Stomach (tissue), 9 donors: ENCODE results near the gene TIGD1. TPM values are rescaled to one million over a fixed set of nuclear protein-coding genes. Genes with fewer than 3 reads are reported as not detected.

Source experiments
- DNase-seq, 2 donors: peaks; one replicate each; pipeline versions ENCODE4 v3.0.0 to v3.0.0-alpha.2; 2013 to 2019
- H3K27ac ChIP-seq, 5 donors: fragments of 200-600 bp in 4 of 5; sonication (generic) in 4 of 5; one replicate each; pipeline ENCODE4 v1.5.1; 2013 to 2019; ENCODE audit warnings: mild to moderate bottlenecking in 1 of 5, moderate library complexity in 1 of 5
- H3K27me3 ChIP-seq, 3 donors: fragments of 200-600 bp; sonication (generic); one replicate each; pipeline ENCODE4 v1.5.1; 2017 to 2019; ENCODE audit warnings: mixed run types in 1 of 3
- H3K36me3 ChIP-seq, 4 donors: fragments of 200-600 bp; sonication (generic); 1 replicate in 3 of 4; 2 replicates in 1 of 4; pipeline ENCODE4 v1.5.1; 2016 to 2019
- H3K4me1 ChIP-seq, 4 donors: fragments of 200-600 bp; sonication (generic); one replicate each; pipeline ENCODE4 v1.5.1; 2016 to 2019
- H3K4me3 ChIP-seq, 4 donors: fragments of 200-600 bp; sonication (generic) in 3 of 4; one replicate each; pipeline ENCODE4 v1.5.1; 2016 to 2019; ENCODE audit warnings: mild to moderate bottlenecking in 1 of 4
- H3K9me3 ChIP-seq, 4 donors: fragments of 200-600 bp; sonication (generic); one replicate each; pipeline ENCODE4 v1.5.1; 2016 to 2019
- EP300 ChIP-seq: sonication (generic); formaldehyde crosslinking; IDR thresholded peaks from one replicate; pipeline ENCODE4 v1.6.1; 2017; ENCODE audit warnings: antibody characterized with exemption
- POLR2A ChIP-seq, 4 donors: fragments of 450-650 bp; IDR thresholded peaks; one replicate each; pipeline ENCODE4 v1.6.1; 2016; ENCODE audit warnings: antibody characterized with exemption in 4 of 4, control low read depth in 2 of 4, mild to moderate bottlenecking in 1 of 4, moderate library complexity in 1 of 4
- POLR2AphosphoS5 ChIP-seq, 3 donors: sonication (generic); formaldehyde crosslinking; IDR thresholded peaks; one replicate each; pipeline ENCODE4 v1.6.1; 2016; ENCODE audit warnings: antibody characterized with exemption in 3 of 3
- WGBS, 5 donors: extraction: QIAGEN DNeasy Blood & Tissue Kit in 3 of 5; methylation state at CpG; one replicate each; pipeline versions ENCODE4 v1.1.5 to v1.1.7; 2013 to 2018; 5-methylcytosine and 5-hydroxymethylcytosine counted together
- intact Hi-C: fragments of 100-400 bp; cut with DNase I; formaldehyde crosslinking; loops from one replicate; pipeline ENCODE4 v1.15.1; 2023; ENCODE audit warnings: low total_unique reads
- polyA plus RNA-seq, 3 donors: library from polyadenylated mRNA; stranded (reverse); fragments of 200-250 nt; gene quantifications; one replicate each; pipeline ENCODE4 v1.2.3, GENCODE V29; 2013
- total RNA-seq, 5 donors: library from RNA; depleted of rRNA; stranded (reverse); fragments of >200 nt; gene quantifications; one replicate each; pipeline versions ENCODE4 v1.1.0 to v1.2.3, GENCODE V29; 2014 to 2016
- TF ChIP-seq, protein P1 (sequence below), 7 experiments: fragments of 450-650 bp in 4 of 7; fragments of 200-600 bp in 3 of 7; sonication (generic) in 3 of 7; IDR thresholded peaks; one replicate each; pipeline ENCODE4 v1.5.1; 2016 to 2019; ENCODE audit warnings: antibody characterized with exemption in 7 of 7, control low read depth in 2 of 7, mild to moderate bottlenecking in 1 of 7
- donor health status: healthy with polysubstance abuse.
- donor health status: Bipolar disorder and iron deficiency.
- donor health status: healthy.

TIGD1 gene
- total and polyA plus RNA-seq, 8 donors = 1.2 to 14.5 (median 6.1) TPM

DNA sequence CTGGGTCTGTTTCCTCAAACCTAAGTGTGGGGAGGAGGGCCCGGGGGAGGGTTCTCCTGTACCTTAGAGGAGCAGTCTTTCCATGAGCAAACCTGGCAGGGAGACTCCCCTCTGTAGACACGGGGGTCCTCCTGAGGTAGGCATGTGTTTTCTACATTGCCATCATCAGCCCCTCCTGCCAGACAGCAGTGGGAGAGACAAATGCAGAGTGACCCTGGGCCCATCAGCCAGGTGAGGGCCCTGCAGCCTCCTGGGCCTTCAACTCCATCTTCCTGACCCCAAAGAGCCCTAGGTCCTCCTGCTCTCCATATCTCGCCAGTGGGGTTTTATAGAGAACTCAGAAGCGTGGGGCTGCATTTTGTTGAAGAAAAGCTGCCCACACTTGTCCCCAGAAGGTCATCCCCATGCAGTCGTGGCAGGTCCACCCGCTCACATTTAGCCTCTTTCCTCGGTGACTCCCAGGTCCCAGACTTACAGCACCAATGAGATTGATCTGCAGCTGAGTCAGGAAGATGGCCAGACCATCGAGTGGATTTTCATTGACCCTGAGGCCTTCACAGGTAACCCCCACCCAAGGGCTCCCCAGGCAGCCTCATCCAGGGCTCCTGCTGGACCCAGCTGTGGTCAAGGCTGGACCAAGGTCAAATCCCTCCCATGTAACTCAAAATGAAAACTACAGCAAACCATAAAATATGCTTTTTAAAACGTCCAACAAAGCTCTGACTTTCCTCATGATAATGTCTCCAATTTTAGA lies 8.2 kb downstream of the TIGD1 start:
- Histone ChIP-seq H3K4me1 (peaks cover 0 to 15% (median 9%) of the 10 kb centered on the region in 4 donors), H3K27ac (no peak overlapping the region), H3K36me3 (peaks cover 0 to 18% (median 6%) of the 10 kb centered on the region in 4 donors), H3K27me3 (peaks cover 0 to 37% (median 0%) of the 10 kb centered on the region in 3 donors), H3K9me3 (no peaks in the 10 kb centered on the region), H3K4me3 (no peak overlapping the region)
- DNase-seq = no peak
- 55 to 81% (median 63%) methylated on average over 5 to 9 of the region's 9 CpGs for WGBS, 5 donors
- intact Hi-C loops = no loop called here
- TF ChIP-seq POLR2AphosphoS5 (IDR thresholded peaks at IDR 0.05) (no peak), POLR2A (IDR thresholded peaks at IDR 0.05) (no peak), EP300 (no peak)
- TF ChIP-seq, protein P1, sequence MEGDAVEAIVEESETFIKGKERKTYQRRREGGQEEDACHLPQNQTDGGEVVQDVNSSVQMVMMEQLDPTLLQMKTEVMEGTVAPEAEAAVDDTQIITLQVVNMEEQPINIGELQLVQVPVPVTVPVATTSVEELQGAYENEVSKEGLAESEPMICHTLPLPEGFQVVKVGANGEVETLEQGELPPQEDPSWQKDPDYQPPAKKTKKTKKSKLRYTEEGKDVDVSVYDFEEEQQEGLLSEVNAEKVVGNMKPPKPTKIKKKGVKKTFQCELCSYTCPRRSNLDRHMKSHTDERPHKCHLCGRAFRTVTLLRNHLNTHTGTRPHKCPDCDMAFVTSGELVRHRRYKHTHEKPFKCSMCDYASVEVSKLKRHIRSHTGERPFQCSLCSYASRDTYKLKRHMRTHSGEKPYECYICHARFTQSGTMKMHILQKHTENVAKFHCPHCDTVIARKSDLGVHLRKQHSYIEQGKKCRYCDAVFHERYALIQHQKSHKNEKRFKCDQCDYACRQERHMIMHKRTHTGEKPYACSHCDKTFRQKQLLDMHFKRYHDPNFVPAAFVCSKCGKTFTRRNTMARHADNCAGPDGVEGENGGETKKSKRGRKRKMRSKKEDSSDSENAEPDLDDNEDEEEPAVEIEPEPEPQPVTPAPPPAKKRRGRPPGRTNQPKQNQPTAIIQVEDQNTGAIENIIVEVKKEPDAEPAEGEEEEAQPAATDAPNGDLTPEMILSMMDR (IDR thresholded peaks at IDR 0.05) = no peak

DNA sequence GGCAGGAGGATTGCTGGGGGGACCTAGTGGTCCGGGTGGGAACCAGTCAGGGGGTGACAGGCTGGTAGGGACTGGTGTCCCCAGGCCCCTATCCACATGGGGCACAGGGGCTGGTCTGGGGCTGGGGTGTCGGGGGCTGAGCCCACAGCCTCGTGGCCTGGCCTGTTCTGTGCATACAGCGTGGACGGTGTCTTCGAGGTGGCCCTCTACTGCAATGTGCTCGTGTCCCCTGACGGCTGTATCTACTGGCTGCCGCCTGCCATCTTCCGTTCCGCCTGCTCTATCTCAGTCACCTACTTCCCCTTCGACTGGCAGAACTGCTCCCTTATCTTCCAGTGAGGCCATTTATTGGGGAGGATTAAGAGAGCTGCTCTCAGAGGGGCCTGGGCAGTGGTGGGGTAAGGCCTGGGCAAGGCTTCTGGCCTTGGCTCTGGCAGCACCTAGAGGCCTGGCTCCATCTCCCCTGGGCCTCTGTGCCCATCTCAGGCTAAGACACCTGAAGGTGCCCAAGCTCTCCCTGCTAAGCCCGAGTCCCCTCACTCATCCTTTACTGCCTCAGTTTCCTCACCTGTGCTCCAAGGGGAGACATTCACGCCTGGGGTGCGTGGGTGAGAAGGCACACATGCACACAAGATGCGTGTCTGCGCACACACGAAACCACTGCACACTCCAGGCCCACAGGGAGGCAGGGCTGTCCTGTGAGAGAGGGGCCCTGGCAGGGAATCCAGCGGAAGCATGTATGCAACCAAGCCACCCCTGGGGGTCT lies 9.0 kb downstream of the TIGD1 start:
- intact Hi-C loops = no loop called here
- 56 to 70% (median 58%) methylated on average over 17 to 19 of the region's 19 CpGs for WGBS, 5 donors
- no peak for TF ChIP-seq POLR2A (IDR thresholded peaks at IDR 0.05)
- TF ChIP-seq EP300 = no peak
- TF ChIP-seq POLR2AphosphoS5 (IDR thresholded peaks at IDR 0.05) = no peak
- TF ChIP-seq, protein P1 (IDR thresholded peaks at IDR 0.05) = no peak
- peaks cover 0 to 18% (median 10%) of the 10 kb centered on the region in 4 donors for H3K4me1 ChIP-seq
- peaks cover 0 to 42% (median 0%) of the 10 kb centered on the region in 3 donors for H3K27me3 ChIP-seq
- H3K36me3 ChIP-seq = peaks cover 0 to 10% (median 0%) of the 10 kb centered on the region in 4 donors
- DNase-seq = peak in 1 of 2 donors; percentile 23
- H3K9me3 ChIP-seq = peaks cover 0 to 2% (median under 1%) of the 10 kb centered on the region in 4 donors
- no peak overlapping the region for H3K27ac ChIP-seq
- no peak overlapping the region for H3K4me3 ChIP-seq

DNA sequence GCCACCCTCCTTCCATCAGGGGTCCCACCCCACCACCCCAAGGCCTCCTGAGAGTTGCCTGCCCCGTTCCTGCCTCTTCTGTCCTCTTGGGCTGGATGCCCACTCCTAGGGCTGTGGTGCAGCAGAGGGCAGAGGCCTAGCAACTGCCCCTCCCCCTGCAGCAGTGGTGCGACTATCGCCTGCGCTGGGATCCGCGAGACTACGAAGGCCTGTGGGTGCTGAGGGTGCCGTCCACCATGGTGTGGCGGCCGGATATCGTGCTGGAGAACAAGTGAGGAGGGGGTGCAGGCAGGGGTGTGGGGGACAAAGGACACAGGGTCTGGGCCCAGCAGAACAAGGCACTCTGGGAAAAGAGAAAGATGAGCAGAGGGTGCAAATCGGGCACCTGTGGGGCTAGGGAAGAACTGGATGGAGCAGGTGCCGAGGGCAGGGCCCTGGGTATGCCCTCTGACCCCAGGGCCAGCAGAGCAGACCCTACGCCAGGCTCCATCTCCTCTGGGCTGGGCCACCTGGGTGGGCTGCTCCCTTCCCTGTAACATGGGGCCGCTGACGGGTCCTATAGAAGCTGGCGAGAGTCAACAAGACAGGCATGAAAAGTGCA lies 9.8 kb downstream of the TIGD1 start:
- H3K27ac ChIP-seq = no peak overlapping the region
- H3K9me3 ChIP-seq = peaks cover 0 to 10% (median 3%) of the 10 kb centered on the region in 4 donors
- WGBS, 5 donors = 79 to 88% (median 87%) methylated on average over 17 of the region's 17 CpGs
- intact Hi-C loops = no loop called here
- H3K36me3 ChIP-seq = peaks cover 0 to 9% (median 0%) of the 10 kb centered on the region in 4 donors
- TF ChIP-seq EP300 (no peak), POLR2A (IDR thresholded peaks at IDR 0.05) (no peak), POLR2AphosphoS5 (IDR thresholded peaks at IDR 0.05) (no peak)
- TF ChIP-seq, protein P1 (IDR thresholded peaks at IDR 0.05) = no peak
- peak in 1 of 2 donors; percentile 19 for DNase-seq
- H3K4me3 ChIP-seq = no peak overlapping the region
- H3K27me3 ChIP-seq = peaks cover 0 to 50% (median 0%) of the 10 kb centered on the region in 3 donors
- peaks cover 0 to 12% (median 10%) of the 10 kb centered on the region in 4 donors for H3K4me1 ChIP-seq
